NCI-H460 (cell line): ENCODE results near the gene PI4KA. TPM values are rescaled to one million over a fixed set of nuclear protein-coding genes. Genes with fewer than 3 reads are reported as not detected.
"Not testable (repeated sequence)": the region's sequence is repeated elsewhere in the genome, so short reads cannot be mapped to it uniquely, and the experiment has no call there.

Experiments used
- DNase-seq: peaks from one replicate; pipeline ENCODE4 v3.0.0-alpha.2; 2016; ENCODE audit warnings: low read depth; ENCODE audit errors: extremely low read depth
- polyA plus RNA-seq: library from polyadenylated mRNA; depleted of rRNA; stranded (reverse); fragments of >200 nt; gene quantifications from 2 replicates; pipeline ENCODE4 v1.2.3, GENCODE V29; 2014; cell fraction: nucleus; rRNA removed
- total RNA-seq: library from RNA; depleted of rRNA; stranded (reverse); fragments of >200 nt; shearing (Covaris generic); gene quantifications from 2 replicates; pipeline ENCODE4 v1.2.3, GENCODE V29; 2014; rRNA removed

Gene PI4KA
- 17.3 and 24.6 TPM in 2 replicates for total RNA-seq
- 46.2 and 51.7 TPM in 2 replicates for polyA plus RNA-seq

GRCh38 chr22:20858615-20859416, at the start of gene PI4KA, which contains the start of gene SNAP29:
Gene PI4KA, minus strand, starts transcription at chr22:20858811. Its CDS starts 86 bp downstream, at chr22:20858725.
Gene SNAP29, plus strand, starts transcription at chr22:20859007. Its CDS starts 104 bp downstream, at chr22:20859111.
- peak; percentile 94 for DNase-seq

DNA sequence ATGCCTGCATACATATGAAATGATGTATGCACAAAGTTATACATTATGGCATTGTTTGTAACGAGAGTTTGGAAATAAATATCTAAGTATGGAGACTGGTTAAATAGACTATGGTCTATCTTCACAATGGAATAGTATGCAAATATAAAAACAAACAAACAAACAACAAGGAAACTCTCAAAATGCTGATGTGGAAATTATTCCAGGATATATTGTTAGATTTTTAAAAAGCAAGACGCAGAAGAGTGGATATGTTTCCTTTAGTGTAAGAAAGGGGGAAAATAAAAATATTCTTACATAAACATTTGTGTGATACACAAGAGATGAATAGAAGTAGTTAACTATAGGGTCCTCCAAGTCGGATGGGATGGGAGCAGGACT, 47.8 kb upstream of the PI4KA start:
- DNase-seq: no peak

GRCh38 chr22:20905415-20906386, 47.1 kb upstream of the PI4KA start:
- DNase-seq: no peak

DNA sequence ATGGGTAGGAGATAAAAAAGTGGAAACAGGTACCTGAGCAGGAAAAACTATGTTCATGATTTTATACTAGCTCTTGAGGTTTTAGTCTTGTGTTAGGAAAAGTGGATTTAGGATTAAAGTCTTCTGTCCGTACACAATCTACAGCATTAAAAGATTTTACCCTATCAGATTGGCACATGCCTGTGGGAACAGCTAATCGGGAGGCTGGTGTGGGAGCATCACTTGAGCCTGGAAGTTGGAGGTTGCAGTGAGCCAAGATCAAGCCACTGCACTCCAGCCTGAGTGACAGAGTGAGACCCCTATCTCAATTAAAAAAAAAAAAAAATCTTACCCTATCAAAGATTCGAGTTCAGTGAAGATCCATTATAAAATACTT, 46.4 kb upstream of the PI4KA start:
- no peak for DNase-seq

- peak; percentile 89 for DNase-seq
Measured at GRCh38 chr22:20904008-20904979, 45.7 kb upstream of the PI4KA start.

GRCh38 chr22:20903093-20903492, 44.5 kb upstream of the PI4KA start:
- no peak for DNase-seq

DNA sequence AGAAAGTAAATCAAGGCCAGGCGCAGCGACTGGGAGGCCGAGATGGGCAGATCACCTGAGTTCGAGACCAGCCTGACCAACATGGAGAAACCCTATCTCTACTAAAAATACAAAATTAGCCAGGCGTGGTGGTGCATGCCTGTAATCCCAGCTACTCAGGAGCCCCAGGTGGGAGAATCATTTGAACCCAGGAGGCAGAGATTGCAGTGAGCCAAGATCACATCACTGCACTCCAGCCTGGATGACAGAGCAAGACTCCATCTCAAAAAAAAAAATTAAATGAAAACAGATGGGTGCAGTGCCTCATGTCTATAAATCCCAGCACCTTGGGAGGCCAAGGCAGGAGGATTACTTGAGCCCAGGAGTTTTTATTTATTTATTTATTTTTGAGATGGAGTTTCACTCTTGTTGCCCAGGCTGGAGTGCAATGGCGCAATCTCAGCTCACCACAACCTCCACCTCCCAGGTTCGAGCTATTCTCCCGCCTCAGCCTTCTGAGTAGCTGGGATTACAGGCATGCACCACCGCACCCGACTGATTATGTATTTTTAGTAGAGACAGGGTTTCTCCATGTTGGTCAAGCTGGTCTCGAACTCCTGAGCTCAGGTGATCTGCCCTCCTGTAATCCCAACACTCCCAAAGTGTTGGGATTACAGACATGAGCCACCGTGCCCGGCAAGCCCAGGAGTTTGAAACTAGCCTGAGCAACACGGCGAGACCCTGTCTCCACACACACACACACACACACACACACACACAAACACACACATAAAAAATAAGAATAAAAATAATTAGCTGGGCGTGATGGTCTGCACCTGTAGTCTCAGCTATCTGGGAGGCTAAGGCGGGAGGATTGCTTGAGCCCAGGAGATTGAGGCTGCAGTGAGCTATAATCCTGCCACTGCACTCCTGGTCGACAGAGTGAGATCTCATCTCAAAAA, 42.8 kb upstream of the PI4KA start:
- DNase-seq: not testable (repeated sequence)

DNA sequence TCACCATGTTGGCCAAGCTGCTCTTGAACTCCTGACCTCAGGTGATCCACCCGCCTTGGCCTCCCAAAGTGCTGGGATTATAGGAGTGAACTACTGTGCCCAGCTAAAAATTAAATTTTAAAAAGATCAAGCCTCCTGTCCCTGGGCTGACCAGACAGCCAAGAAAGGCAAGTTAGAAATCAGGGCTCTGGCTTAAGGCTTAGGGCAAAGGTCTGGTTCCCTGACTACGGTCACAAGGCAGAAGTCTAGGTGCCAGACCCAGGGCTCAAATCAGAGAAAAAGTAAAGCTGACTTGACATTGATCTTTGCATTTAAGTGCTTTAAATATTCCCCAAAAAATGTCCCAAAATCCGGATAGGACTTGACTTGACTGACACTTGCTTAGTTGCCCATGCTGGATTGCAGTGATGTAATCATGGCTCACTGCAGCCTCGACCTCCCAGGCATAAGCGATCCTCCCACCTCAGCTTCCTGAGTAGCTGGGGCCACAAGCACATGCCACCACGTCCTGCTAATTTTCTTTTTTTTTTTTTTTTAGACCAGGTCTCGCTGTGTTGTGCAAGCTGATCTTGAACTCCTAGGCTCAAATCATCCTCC, 41.3 kb upstream of the PI4KA start:
- DNase-seq: no peak

- not testable (repeated sequence) for DNase-seq
Measured at GRCh38 chr22:20897737-20898136, 39.1 kb upstream of the PI4KA start.

DNA sequence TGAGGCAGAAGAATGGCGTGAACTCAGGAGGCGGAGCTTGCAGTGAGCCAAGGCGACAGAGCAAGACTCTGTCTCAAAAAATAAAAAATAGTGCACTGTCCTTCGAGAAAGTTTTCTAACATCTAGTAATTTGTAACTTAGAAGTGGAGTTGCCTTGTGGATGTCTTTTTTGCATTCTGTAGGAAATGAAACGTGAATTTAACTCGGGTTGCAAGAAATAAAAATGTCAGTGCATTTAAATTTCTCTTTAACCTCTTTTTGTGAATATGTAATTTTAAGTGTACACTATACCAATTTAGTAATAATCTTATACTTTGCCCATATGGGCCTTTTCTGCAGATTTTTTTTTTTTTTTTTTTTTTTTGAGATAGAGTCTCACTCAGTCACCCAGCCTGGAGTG, 32.4 kb upstream of the PI4KA start:
- DNase-seq: no peak

DNA sequence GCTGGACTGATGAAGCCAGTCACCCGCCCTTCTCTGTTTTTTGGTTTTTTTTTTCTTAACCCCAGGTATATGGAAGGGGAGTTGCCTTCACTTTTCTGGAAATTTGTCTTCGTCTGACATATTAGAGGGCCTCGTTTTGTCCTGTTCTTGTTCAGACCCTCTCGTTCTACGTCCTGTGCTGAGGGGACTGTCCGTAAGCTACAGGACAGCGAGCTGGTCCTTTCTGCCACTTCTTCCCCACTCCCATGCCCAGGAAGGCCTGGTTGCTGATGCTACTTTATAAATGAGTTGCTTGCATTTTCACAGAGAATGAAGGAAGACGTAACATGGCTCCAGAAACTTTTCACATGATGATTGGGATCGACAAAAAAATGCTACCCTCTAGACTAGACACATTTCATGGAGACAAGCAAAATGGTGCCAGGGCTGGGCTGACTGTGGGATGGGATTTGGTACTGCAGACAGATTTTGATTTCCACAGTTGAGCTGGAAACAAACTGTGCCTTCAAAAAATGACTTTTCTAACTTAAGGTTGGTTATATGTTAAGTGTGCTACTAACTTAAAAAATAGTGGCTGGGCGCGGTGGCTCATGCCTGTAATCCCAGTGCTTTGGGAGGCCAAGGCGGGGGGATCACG, 31.4 kb upstream of the PI4KA start:
- DNase-seq: no peak

- no peak for DNase-seq
Measured at GRCh38 chr22:20889025-20889704, 30.6 kb upstream of the PI4KA start.

GRCh38 chr22:20887375-20887774, 28.8 kb upstream of the PI4KA start:
- no peak for DNase-seq

GRCh38 chr22:20885557-20886323, 27.1 kb upstream of the PI4KA start:
- peak; percentile 78 for DNase-seq

DNA sequence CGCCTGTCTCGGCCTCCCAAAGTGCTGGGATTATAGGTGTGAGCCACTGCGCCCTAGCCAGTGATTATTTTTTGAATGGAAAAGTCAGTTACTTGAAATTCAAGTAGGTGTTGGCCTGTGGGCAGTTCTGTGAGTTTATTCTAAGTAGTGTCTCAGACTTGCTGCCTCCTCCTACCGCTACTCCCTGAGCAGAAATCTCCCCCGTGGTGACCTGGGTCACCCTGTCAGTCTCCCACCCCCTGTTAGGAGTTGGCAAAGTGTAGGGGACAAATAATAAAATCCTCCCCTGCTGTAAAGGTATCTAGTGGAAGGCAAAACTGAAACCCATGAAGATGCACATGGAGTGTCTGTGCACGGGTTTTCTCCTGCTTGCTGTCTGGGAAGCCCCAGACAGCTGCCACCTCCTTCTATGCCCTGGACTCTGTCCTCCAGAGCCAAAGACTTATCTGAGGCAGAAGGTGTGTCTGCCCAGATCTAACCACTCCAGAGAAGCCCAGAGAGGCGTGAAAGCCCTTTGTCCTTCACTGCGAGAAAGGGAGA, 26.5 kb upstream of the PI4KA start:
- no peak for DNase-seq

GRCh38 chr22:20884454-20884853, 25.8 kb upstream of the PI4KA start:
- no peak for DNase-seq

DNA sequence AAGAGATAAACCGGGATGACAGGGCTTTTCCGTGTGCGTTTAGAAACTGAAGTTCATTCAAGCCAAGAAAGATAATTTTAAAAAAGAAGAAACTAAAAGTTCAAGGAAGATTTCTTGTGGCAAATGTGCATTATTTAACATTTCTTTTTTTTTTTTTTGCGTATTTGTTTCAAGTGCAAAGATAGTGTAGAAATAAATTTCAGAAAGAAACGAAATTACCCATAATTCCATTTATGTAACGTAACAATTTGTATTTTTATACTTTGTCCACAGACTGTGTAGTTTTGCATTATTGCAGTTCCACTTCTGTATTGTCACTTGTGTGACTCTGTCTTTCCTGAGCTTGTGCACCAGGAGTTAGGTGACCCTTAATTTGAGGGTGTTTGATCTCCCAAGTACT, 24.2 kb upstream of the PI4KA start:
- DNase-seq: no peak
